IPS-18c (cell line): Measurements from ENCODE around the gene FBXO24.

Experiments used
- H3K4me3 ChIP-seq: 2 replicates; pipeline ENCODE4 v1.7.0; 2013; ENCODE audit warnings: low read depth, mild to moderate bottlenecking, low read length, moderate library complexity; ENCODE audit not compliant: insufficient read depth
- H3K9me3 ChIP-seq: one replicate; pipeline ENCODE4 v1.6.1; 2013; ENCODE audit warnings: mild to moderate bottlenecking, low read length, moderate library complexity; ENCODE audit not compliant: control insufficient read depth, insufficient read depth

FBXO24 gene

GRCh38 chr7:100600730-100601038 lies 14.6 kb downstream of the FBXO24 start:
- Histone ChIP-seq H3K9me3 (no peaks in the 10 kb centered on the region), H3K4me3 (no peak overlapping the region; the same call in 1 of the 2 replicates)

- Histone ChIP-seq H3K4me3 (peak overlapping the region; percentile 63), H3K9me3 (no peaks in the 10 kb centered on the region)
Observed at GRCh38 chr7:100602889-100603725, 17.0 kb downstream of the FBXO24 start.

- no peaks in the 10 kb centered on the region for H3K9me3 ChIP-seq
- peak overlapping the region; percentile 63 for H3K4me3 ChIP-seq
Observed at GRCh38 chr7:100603726-100604027, 17.5 kb downstream of the FBXO24 start.

- peak overlapping the region; percentile 68 for H3K4me3 ChIP-seq
- no peaks in the 10 kb centered on the region for H3K9me3 ChIP-seq
Observed at GRCh38 chr7:100604028-100604975, 18.2 kb downstream of the FBXO24 start.

GRCh38 chr7:100604976-100605911 lies 19.1 kb downstream of the FBXO24 start:
- H3K9me3 ChIP-seq: no peaks in the 10 kb centered on the region
- peak overlapping the region; percentile 68 for H3K4me3 ChIP-seq

GRCh38 chr7:100606313-100606712 lies 20.2 kb downstream of the FBXO24 start:
- Histone ChIP-seq H3K9me3 (no peaks in the 10 kb centered on the region), H3K4me3 (no peak overlapping the region)

GRCh38 chr7:100607111-100607510 lies 21.0 kb downstream of the FBXO24 start:
- no peak overlapping the region for H3K4me3 ChIP-seq
- H3K9me3 ChIP-seq: no peaks in the 10 kb centered on the region

GRCh38 chr7:100609958-100610357 lies 23.8 kb downstream of the FBXO24 start:
- no peak overlapping the region for H3K4me3 ChIP-seq
- H3K9me3 ChIP-seq: no peaks in the 10 kb centered on the region

GRCh38 chr7:100611983-100612729 lies 26.0 kb downstream of the FBXO24 start, which contains the start of gene MOSPD3:
Gene MOSPD3 (plus strand): TSS chr7:100612540. CDS start chr7:100612792, 252 bp downstream.
- Histone ChIP-seq H3K9me3 (no peaks in the 10 kb centered on the region), H3K4me3 (peak within 1 kb of the TSS; percentile 93)

- H3K9me3 ChIP-seq: no peaks in the 10 kb centered on the region
- H3K4me3 ChIP-seq: peak overlapping the region; percentile 93
Observed at GRCh38 chr7:100612730-100613390, 26.7 kb downstream of the FBXO24 start.

- H3K9me3 ChIP-seq: no peaks in the 10 kb centered on the region
- no peak overlapping the region; the same call in 1 of the 2 replicates for H3K4me3 ChIP-seq
Observed at GRCh38 chr7:100613412-100614175, 27.5 kb downstream of the FBXO24 start.

- Histone ChIP-seq H3K4me3 (no peak overlapping the region), H3K9me3 (no peaks in the 10 kb centered on the region)
Observed at GRCh38 chr7:100614308-100614861, 28.3 kb downstream of the FBXO24 start.

- no peaks in the 10 kb centered on the region for H3K9me3 ChIP-seq
- H3K4me3 ChIP-seq: no peak overlapping the region
Observed at GRCh38 chr7:100620239-100620638, 34.1 kb downstream of the FBXO24 start.

GRCh38 chr7:100620804-100621203 lies 34.7 kb downstream of the FBXO24 start:
- H3K9me3 ChIP-seq: no peaks in the 10 kb centered on the region

GRCh38 chr7:100621554-100621953 lies 35.4 kb downstream of the FBXO24 start:
- no peak overlapping the region for H3K4me3 ChIP-seq
- no peaks in the 10 kb centered on the region for H3K9me3 ChIP-seq

More at GRCh38 chr7:100620804-100621203, 34.7 kb downstream of the FBXO24 start:
- H3K4me3 ChIP-seq: no peak overlapping the region
